GM19023 (cell line): ENCODE data around the gene BPI.
"Not testable (repeated sequence)": the region's sequence is repeated elsewhere in the genome, so short reads cannot be mapped to it uniquely, and the experiment has no call there.

Experiments used
- ATAC-seq: cut with Tn5 transposase; IDR thresholded peaks from one replicate; pipeline ENCODE4 v1.9.1; 2021; ENCODE audit warnings: mild to moderate bottlenecking, moderate library complexity; ENCODE audit not compliant: unreplicated experiment

The BPI gene

GRCh38 chr20:38355161-38356012, 51.4 kb downstream of the BPI start:
- no peak for ATAC-seq

- ATAC-seq: no peak
Observed at GRCh38 chr20:38357653-38358207, 53.8 kb downstream of the BPI start.

GRCh38 chr20:38358556-38358955, 54.6 kb downstream of the BPI start:
- ATAC-seq: no peak

- ATAC-seq: no peak
Observed at GRCh38 chr20:38363004-38363747, 59.2 kb downstream of the BPI start.

- no peak for ATAC-seq
Observed at GRCh38 chr20:38369389-38369788, 65.4 kb downstream of the BPI start.

GRCh38 chr20:38372806-38373205, 68.8 kb downstream of the BPI start:
- ATAC-seq: no peak

- ATAC-seq: no peak
Observed at GRCh38 chr20:38373231-38373867, 69.4 kb downstream of the BPI start.

GRCh38 chr20:38373898-38374297, 69.9 kb downstream of the BPI start:
- no peak for ATAC-seq

- ATAC-seq: no peak
Observed at GRCh38 chr20:38377039-38377685, 73.2 kb downstream of the BPI start.

GRCh38 chr20:38377838-38378237, 73.9 kb downstream of the BPI start:
- not testable (repeated sequence) for ATAC-seq

GRCh38 chr20:38383147-38383546, 79.2 kb downstream of the BPI start:
- no peak for ATAC-seq

GRCh38 chr20:38386004-38386403, 82.0 kb downstream of the BPI start:
- ATAC-seq: no peak

GRCh38 chr20:38386851-38387250, 82.9 kb downstream of the BPI start:
- no peak for ATAC-seq
